ENCODE measurements around the gene CYFIP1. TPM values are rescaled to one million over a fixed set of nuclear protein-coding genes. Genes with fewer than 3 reads are reported as not detected.

Gene CYFIP1
- total and polyA plus RNA-seq, 10 of the 15 experiments (the other 5 are each of a cell fraction or from before 2014, with no cell fraction given): 3.5 to 46.2 (median 28.3) TPM

- Histone ChIP-seq H3K27me3 (replicated peaks in 1 of 2; ENCODE audit: control insufficient read depth in 2 of 2, insufficient read depth in 2 of 2, low read length in 1 of 2) (no peaks in the 10 kb centered on the region), H2AFZ (ENCODE audit: control insufficient read depth, low read depth, low read length) (no peak overlapping the region), H3K27ac (ENCODE audit: control insufficient read depth, insufficient read depth) (no peak overlapping the region), H3K4me3 (no peak overlapping the region), H3K36me3 (ENCODE audit: control insufficient read depth in 2 of 2, insufficient read depth in 2 of 2, low read length in 1 of 2) (peaks cover 6 to 36% of the 10 kb centered on the region in 2 experiments), H4K20me1 (ENCODE audit: control insufficient read depth, insufficient read depth) (no peaks in the 10 kb centered on the region), H3K9ac (ENCODE audit: control insufficient read depth, insufficient read depth, low read length) (no peak overlapping the region), H3K79me2 (ENCODE audit: control insufficient read depth, insufficient read depth, low read length) (no peaks in the 10 kb centered on the region), H3K4me2 (ENCODE audit: control insufficient read depth, insufficient read depth) (no peak overlapping the region), H3K9me3 (replicated peaks; ENCODE audit: control insufficient read depth, insufficient read depth, low read length) (no peaks in the 10 kb centered on the region; the same call in 2 of the 3 replicates), H3K4me1 (ENCODE audit: control insufficient read depth, insufficient read depth, low read length) (no peaks in the 10 kb centered on the region)
- ChIA-PET CTCF (no interaction called here), SMC1A (ENCODE audit: uncharacterized antibody, unreplicated experiment) (no interaction called here), POLR2A (no interaction called here), RAD21 (ENCODE audit: unreplicated experiment) (no interaction called here)
- no peak for FAIRE-seq
- 96% methylated on average over 8 of the region's 8 CpGs for WGBS (ENCODE audit: insufficient coverage, insufficient replicate concordance, low lambda C conversion rate, missing lambda C conversion rate)
- DNase-seq (ENCODE audit: low read depth, low spot score): no peak
- intact Hi-C loops (cut with micrococcal nuclease; ENCODE audit: unreplicated experiment) (no loop called here), in situ Hi-C loops (cut with MboI) (no loop called here)
- no peak for ATAC-seq
- no TSS peak for BruUV-seq (replicated peaks)
- TF ChIP-seq MLLT1 (IDR thresholded peaks at IDR 0.05) (no peak), MYC (IDR thresholded peaks at IDR 0.05; ENCODE audit: insufficient read depth, insufficient read length, insufficient replicate concordance, low read length, severe bottlenecking) (no peak), ZNF687 (IDR thresholded peaks at IDR 0.05) (no peak), ATF2 (IDR thresholded peaks at IDR 0.05; ENCODE audit: low read length) (no peak), CBX5 (IDR thresholded peaks at IDR 0.05; ENCODE audit: low read depth) (no peak), POLR2AphosphoS2 (IDR thresholded peaks at IDR 0.05; ENCODE audit: low read depth, low read length) (no peak), RB1 (IDR thresholded peaks at IDR 0.05; ENCODE audit: borderline replicate concordance) (no peak), E4F1 (IDR thresholded peaks at IDR 0.05; ENCODE audit: borderline replicate concordance, partially characterized antibody) (no peak), ZNF207 (IDR thresholded peaks at IDR 0.05; ENCODE audit: borderline replicate concordance) (no peak), CREM (IDR thresholded peaks at IDR 0.05; ENCODE audit: low read depth) (no peak), HDGF (IDR thresholded peaks at IDR 0.05) (no peak), CHD2 (IDR thresholded peaks at IDR 0.05; ENCODE audit: borderline replicate concordance, low read depth, low read length) (no peak), SUZ12 (IDR thresholded peaks at IDR 0.05; ENCODE audit: unreplicated experiment) (no peak), IKZF1 (conservative IDR thresholded peaks at IDR 0.05) (no peak), RELA (IDR thresholded peaks at IDR 0.05; ENCODE audit: borderline replicate concordance, partially characterized antibody) (no peak), ZNF274 (IDR thresholded peaks at IDR 0.05; ENCODE audit: insufficient read depth, insufficient read length) (no peak)
Observed at GRCh38 chr15:22874256-22874655, 105.9 kb downstream of the CYFIP1 start.

Data from GM12878 (cell line).